ENCODE data around the gene ZNF644. TPM values are rescaled to one million over a fixed set of nuclear protein-coding genes. Genes with fewer than 3 reads are reported as not detected.
"Not testable (repeated sequence)": the region's sequence is repeated elsewhere in the genome, so short reads cannot be mapped to it uniquely, and the experiment has no call there.

ZNF644 gene
- total RNA-seq, 1 experiment from 2014 or later = 71.0 TPM

DNA sequence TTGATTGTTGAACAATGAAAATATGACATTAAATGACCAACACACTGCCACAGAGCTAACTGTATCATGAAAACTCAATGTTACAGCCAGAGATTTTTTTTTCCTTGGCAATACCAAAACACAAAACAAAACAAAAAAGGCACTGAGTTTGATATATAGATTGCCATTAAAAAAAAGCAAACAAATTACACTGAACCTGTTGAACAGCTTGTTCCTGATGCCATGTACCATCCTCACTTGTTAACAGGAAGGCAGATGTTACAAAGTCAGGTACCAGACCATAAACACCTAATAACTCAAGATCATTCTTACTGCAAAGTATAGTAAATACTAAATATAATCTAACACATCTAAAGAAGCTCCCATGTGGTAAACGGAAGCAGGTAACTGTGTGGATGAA, 75.2 kb downstream of the ZNF644 start:
- Histone ChIP-seq H3K4me3 (ENCODE audit: insufficient read depth, low read depth, low read length) (no peak overlapping the region), H3K36me3 (replicated peaks; ENCODE audit: control insufficient read depth, insufficient read depth, low read length) (0 out of 2 replicates have a peak, but pooled peaks cover 2% of the 10 kb centered on the region), H3K27me3 (ENCODE audit: control insufficient read depth, insufficient read depth, low read length) (no peaks in the 10 kb centered on the region)
- no peak for DNase-seq

GRCh38 chr1:90945287-90945686, 76.5 kb downstream of the ZNF644 start:
- Histone ChIP-seq H3K36me3 (replicated peaks; ENCODE audit: control insufficient read depth, insufficient read depth, low read length) (0 out of 2 replicates have a peak, but pooled peaks cover 2% of the 10 kb centered on the region), H3K4me3 (ENCODE audit: insufficient read depth, low read depth, low read length) (no peak overlapping the region), H3K27me3 (ENCODE audit: control insufficient read depth, insufficient read depth, low read length) (no peaks in the 10 kb centered on the region)
- DNase-seq = no peak

DNA sequence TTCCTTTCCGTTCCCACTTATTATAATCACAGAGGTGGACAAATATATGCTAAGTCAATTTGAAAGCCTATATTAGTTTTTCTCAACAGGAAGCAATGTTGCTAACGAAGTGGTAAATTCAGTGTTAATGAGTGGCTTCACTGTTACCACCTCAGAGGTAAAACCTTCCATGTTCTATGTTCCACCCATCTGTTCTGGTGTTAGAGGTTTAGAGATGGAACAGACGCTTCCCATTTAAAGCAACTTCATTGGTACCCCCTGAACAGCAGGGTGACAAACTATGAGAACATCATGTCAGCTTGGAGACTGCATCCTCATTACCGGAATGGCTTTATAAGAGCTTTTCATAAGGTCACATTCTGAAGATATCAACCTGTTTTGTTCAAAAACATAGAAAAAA, 77.9 kb downstream of the ZNF644 start:
- no peak for DNase-seq
- Histone ChIP-seq H3K27me3 (ENCODE audit: control insufficient read depth, insufficient read depth, low read length) (no peaks in the 10 kb centered on the region), H3K4me3 (ENCODE audit: insufficient read depth, low read depth, low read length) (no peak overlapping the region), H3K36me3 (replicated peaks; ENCODE audit: control insufficient read depth, insufficient read depth, low read length) (peaks cover 7% of the 10 kb centered on the region; the same call in 1 of the 2 replicates)

GRCh38 chr1:90940746-90941145, 81.1 kb downstream of the ZNF644 start:
- H3K27me3 ChIP-seq (ENCODE audit: control insufficient read depth, insufficient read depth, low read length) = no peaks in the 10 kb centered on the region
- peaks cover 7% of the 10 kb centered on the region; the same call in 1 of the 2 replicates for H3K36me3 ChIP-seq (replicated peaks; ENCODE audit: control insufficient read depth, insufficient read depth, low read length)
- no peak overlapping the region for H3K4me3 ChIP-seq (ENCODE audit: insufficient read depth, low read depth, low read length)
- no peak for DNase-seq

DNA sequence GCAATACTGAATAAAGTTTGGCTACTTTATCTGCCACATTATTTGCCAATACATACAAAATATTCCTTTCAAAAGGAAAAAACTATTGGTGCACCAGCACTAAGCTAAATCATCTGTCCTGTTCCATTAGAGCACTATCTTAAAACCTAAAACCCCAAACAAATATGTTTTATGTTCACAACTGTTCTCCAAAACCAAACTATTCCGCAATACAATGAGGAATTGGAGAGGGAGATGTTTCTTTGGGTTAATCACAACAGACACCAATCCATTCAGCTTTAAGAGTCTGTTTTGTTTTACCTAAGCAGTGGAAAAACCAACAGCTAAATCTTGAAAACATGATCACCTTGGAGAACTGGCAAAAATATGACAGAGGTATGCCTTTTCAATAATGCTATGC, 85.1 kb downstream of the ZNF644 start:
- H3K4me3 ChIP-seq (ENCODE audit: insufficient read depth, low read depth, low read length) = no peak overlapping the region
- DNase-seq = no peak
- H3K36me3 ChIP-seq (replicated peaks; ENCODE audit: control insufficient read depth, insufficient read depth, low read length) = peaks cover 5% of the 10 kb centered on the region; the same call in 1 of the 2 replicates
- H3K27me3 ChIP-seq (ENCODE audit: control insufficient read depth, insufficient read depth, low read length) = no peaks in the 10 kb centered on the region

- Histone ChIP-seq H3K4me3 (ENCODE audit: insufficient read depth, low read depth, low read length) (no peak overlapping the region), H3K27me3 (ENCODE audit: control insufficient read depth, insufficient read depth, low read length) (no peaks in the 10 kb centered on the region), H3K36me3 (replicated peaks; ENCODE audit: control insufficient read depth, insufficient read depth, low read length) (peaks cover 5% of the 10 kb centered on the region; the same call in 1 of the 2 replicates)
- no peak for DNase-seq
Observed at GRCh38 chr1:90936061-90936460, 85.8 kb downstream of the ZNF644 start.

- H3K27me3 ChIP-seq (ENCODE audit: control insufficient read depth, insufficient read depth, low read length); DNase-seq; H3K4me3 ChIP-seq (ENCODE audit: insufficient read depth, low read depth, low read length); H3K36me3 ChIP-seq (replicated peaks; ENCODE audit: control insufficient read depth, insufficient read depth, low read length): not testable (repeated sequence)
Observed at GRCh38 chr1:90928231-90928630, 93.6 kb downstream of the ZNF644 start.

GRCh38 chr1:90927674-90928073, 94.2 kb downstream of the ZNF644 start:
- H3K27me3 ChIP-seq (ENCODE audit: control insufficient read depth, insufficient read depth, low read length); H3K4me3 ChIP-seq (ENCODE audit: insufficient read depth, low read depth, low read length); DNase-seq; H3K36me3 ChIP-seq (replicated peaks; ENCODE audit: control insufficient read depth, insufficient read depth, low read length): not testable (repeated sequence)

DNA sequence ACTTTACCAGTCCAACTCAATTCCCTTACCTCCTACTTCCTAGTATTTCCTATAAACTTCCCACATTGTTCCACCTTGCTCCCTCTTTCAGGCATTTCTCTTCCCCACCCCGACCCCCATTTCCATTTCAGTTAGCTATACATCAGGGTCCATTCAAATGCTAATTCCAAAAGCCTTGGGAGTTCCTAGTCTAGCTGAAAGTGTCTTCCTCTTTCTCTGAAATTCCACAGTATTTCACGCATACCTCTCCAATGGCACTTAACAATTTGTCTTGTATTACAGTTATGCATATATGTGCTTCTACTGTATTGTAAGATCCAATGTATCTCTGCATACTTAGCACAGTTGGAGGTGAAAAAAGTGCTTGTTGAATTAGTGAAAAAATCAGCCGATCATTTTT, 94.9 kb downstream of the ZNF644 start:
- Histone ChIP-seq H3K4me3 (ENCODE audit: insufficient read depth, low read depth, low read length) (no peak overlapping the region), H3K27me3 (ENCODE audit: control insufficient read depth, insufficient read depth, low read length) (no peaks in the 10 kb centered on the region), H3K36me3 (replicated peaks; ENCODE audit: control insufficient read depth, insufficient read depth, low read length) (no peaks in the 10 kb centered on the region; the same call in 1 of the 2 replicates)
- DNase-seq = peak; percentile 20

- H3K4me3 ChIP-seq (ENCODE audit: insufficient read depth, low read depth, low read length) = no peak overlapping the region
- H3K27me3 ChIP-seq (ENCODE audit: control insufficient read depth, insufficient read depth, low read length) = no peaks in the 10 kb centered on the region
- no peak for DNase-seq
- H3K36me3 ChIP-seq (replicated peaks; ENCODE audit: control insufficient read depth, insufficient read depth, low read length) = no peaks in the 10 kb centered on the region; the same call in 1 of the 2 replicates
Observed at GRCh38 chr1:90925928-90926869, 95.6 kb downstream of the ZNF644 start.

DNA sequence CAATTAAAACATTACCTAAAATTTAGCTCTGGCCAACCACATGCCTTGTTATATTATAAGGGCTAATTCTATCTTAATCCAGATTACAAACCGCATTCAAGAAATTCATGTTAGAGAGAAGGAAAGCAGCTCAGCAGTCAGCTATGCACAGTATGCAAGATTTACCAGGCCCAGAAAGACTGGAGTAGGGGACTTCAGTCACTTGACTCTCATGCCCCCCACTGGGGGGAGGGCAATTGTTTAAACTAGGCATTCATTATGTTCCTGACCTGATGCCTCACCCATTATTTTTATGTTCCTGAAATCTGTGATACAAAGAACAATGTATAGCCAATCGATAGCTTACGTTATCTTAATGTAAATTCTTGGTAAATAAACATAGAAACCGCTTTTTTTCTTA, 96.9 kb downstream of the ZNF644 start:
- peak; percentile 22 for DNase-seq
- no peak overlapping the region for H3K4me3 ChIP-seq (ENCODE audit: insufficient read depth, low read depth, low read length)
- no peaks in the 10 kb centered on the region; the same call in 1 of the 2 replicates for H3K36me3 ChIP-seq (replicated peaks; ENCODE audit: control insufficient read depth, insufficient read depth, low read length)
- H3K27me3 ChIP-seq (ENCODE audit: control insufficient read depth, insufficient read depth, low read length) = no peaks in the 10 kb centered on the region

DNA sequence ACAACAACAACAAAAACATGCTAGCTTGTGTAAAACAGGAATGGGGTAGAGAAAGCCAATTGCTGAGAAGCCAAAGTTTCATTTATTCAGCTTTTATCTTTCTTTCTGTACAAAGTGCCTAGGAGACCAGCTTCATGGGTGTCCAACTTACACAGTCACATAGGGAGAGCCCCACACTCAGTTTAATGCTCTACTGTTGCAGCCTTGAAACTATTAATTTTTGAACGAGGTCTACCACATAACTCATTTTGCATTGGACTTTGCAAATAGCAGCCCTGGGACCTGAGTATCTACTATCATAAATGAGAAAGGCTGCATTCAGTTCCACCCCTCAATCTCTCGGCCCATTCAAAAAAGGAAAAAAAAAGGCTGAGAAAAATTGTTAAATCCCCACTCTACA, 98.8 kb downstream of the ZNF644 start:
- Histone ChIP-seq H3K36me3 (replicated peaks; ENCODE audit: control insufficient read depth, insufficient read depth, low read length) (no peaks in the 10 kb centered on the region; the same call in 1 of the 2 replicates), H3K27me3 (ENCODE audit: control insufficient read depth, insufficient read depth, low read length) (no peaks in the 10 kb centered on the region), H3K4me3 (ENCODE audit: insufficient read depth, low read depth, low read length) (no peak overlapping the region)
- DNase-seq = no peak

- H3K27me3 ChIP-seq (ENCODE audit: control insufficient read depth, insufficient read depth, low read length) = no peaks in the 10 kb centered on the region
- no peaks in the 10 kb centered on the region; the same call in 1 of the 2 replicates for H3K36me3 ChIP-seq (replicated peaks; ENCODE audit: control insufficient read depth, insufficient read depth, low read length)
- H3K4me3 ChIP-seq (ENCODE audit: insufficient read depth, low read depth, low read length) = no peak overlapping the region
- no peak for DNase-seq
Observed at GRCh38 chr1:90922202-90922601, 99.6 kb downstream of the ZNF644 start.

DNA sequence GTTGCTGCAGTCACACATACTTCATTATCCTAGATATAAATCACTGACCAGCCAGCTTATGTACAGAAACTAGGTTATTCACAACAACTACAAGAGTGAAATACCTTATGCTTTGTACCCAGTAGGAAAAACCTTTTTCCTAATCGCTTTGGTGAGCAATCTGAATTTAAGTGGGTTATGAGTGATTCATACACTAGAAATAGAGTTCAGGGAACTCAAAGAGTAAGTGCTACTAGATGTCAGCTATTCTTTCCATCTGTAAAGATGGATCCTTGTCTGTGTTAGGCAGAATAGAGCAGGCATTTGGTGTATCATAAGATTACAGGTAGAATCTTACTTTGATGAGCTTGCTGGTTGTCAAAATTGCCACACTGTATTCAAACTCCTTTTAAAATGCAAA, 101.9 kb downstream of the ZNF644 start:
- DNase-seq = no peak
- no peaks in the 10 kb centered on the region for H3K27me3 ChIP-seq (ENCODE audit: control insufficient read depth, insufficient read depth, low read length)
- no peak overlapping the region for H3K4me3 ChIP-seq (ENCODE audit: insufficient read depth, low read depth, low read length)
- H3K36me3 ChIP-seq (replicated peaks; ENCODE audit: control insufficient read depth, insufficient read depth, low read length) = no peaks in the 10 kb centered on the region; the same call in none of the 2 replicates

- H3K36me3 ChIP-seq (replicated peaks; ENCODE audit: control insufficient read depth, insufficient read depth, low read length) = no peaks in the 10 kb centered on the region; the same call in none of the 2 replicates
- no peak overlapping the region for H3K4me3 ChIP-seq (ENCODE audit: insufficient read depth, low read depth, low read length)
- no peaks in the 10 kb centered on the region for H3K27me3 ChIP-seq (ENCODE audit: control insufficient read depth, insufficient read depth, low read length)
- DNase-seq = no peak
Observed at GRCh38 chr1:90919190-90919719, 102.6 kb downstream of the ZNF644 start.

All from H7 (cell line).